ENCODE data around the gene MSLN.

MSLN gene

DNA sequence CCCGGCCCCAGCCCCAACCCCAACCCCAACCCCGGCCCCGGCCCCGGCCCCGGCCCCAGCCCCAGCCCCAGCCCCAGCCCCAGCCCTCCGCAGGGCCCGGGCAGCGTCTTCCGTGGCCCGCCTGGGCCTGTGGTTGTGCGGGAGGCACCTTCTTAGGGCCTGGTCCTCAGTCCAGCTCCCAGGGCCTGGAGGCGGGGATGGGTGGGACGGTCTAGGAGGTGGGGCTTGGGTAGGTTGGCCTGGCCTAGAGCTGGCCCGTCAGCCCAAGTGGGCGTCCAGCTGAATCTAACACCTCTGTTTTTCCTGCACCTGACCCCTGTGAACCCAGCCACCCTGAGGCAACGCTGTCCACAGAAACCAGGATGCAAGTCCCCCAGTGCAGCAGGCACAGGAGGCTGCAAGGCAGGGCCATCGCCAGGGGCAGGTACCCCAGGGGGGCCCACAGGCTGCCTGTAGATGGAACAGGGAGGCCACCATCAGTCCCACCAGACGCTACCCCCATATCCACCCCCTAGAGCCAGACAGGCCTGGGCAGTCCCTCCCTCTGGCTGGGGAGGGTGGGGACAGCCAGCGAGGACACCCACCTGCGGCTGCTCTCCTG is 8.8 kb downstream of the MSLN start:
- no peaks in the 10 kb centered on the region for H3K79me1 ChIP-seq (ENCODE audit: low read length)
- no peak overlapping the region for H3K4me3 ChIP-seq (ENCODE audit: low read depth, low read length)
- no peaks in the 10 kb centered on the region for H3K79me2 ChIP-seq (ENCODE audit: control insufficient read depth, insufficient read depth, low read length, poor library complexity)
- H3K14ac ChIP-seq (ENCODE audit: low read length), result no peak overlapping the region
- H2AK5ac ChIP-seq (ENCODE audit: low read length), result no peak overlapping the region
- H3K4ac ChIP-seq (ENCODE audit: low read depth, low read length), result no peak overlapping the region
- no peak overlapping the region for H3K18ac ChIP-seq (ENCODE audit: low read length)
- no peak overlapping the region for H2BK5ac ChIP-seq (ENCODE audit: low read depth, low read length, poor library complexity)
- no peak overlapping the region for H3K23ac ChIP-seq (ENCODE audit: low read length)
- no peaks in the 10 kb centered on the region for H3K36me3 ChIP-seq (ENCODE audit: control insufficient read depth in 1 of 2, insufficient read depth in 2 of 2, low read length in 2 of 2)
- peaks cover 4% of the 10 kb centered on the region for H3K9me3 ChIP-seq (ENCODE audit: insufficient read depth, low read depth, low read length)
- no peaks in the 10 kb centered on the region for H3K27me3 ChIP-seq (ENCODE audit: insufficient read depth, low read length)
- no peak overlapping the region for H3K4me2 ChIP-seq (ENCODE audit: low read length)
- H2AFZ ChIP-seq (ENCODE audit: insufficient read depth, low read length, poor library complexity), result no peak overlapping the region
- no peaks in the 10 kb centered on the region for H3K4me1 ChIP-seq (ENCODE audit: control insufficient read depth in 1 of 2, insufficient read depth in 2 of 2, low read length in 2 of 2)
- no peak overlapping the region for H3K27ac ChIP-seq (ENCODE audit: low read depth, low read length)
- DNase-seq, result no peak
- no peak overlapping the region for H3K9ac ChIP-seq (ENCODE audit: low read length)
- no peak overlapping the region for H2BK120ac ChIP-seq (ENCODE audit: insufficient read depth, low read length, poor library complexity)
- no peak overlapping the region for H4K8ac ChIP-seq (ENCODE audit: low read depth, low read length)
- H4K91ac ChIP-seq (ENCODE audit: low read depth, low read length), result no peak overlapping the region
- WGBS (ENCODE audit: extremely low coverage, insufficient coverage, insufficient read length), result no CpG with 5 or more reads among the region's 20 CpGs
- H2BK12ac ChIP-seq (ENCODE audit: low read length), result no peak overlapping the region
- no peak overlapping the region for H4K12ac ChIP-seq (ENCODE audit: low read depth, low read length)

- no peak overlapping the region for H3K4me3 ChIP-seq (ENCODE audit: low read depth, low read length)
- H4K91ac ChIP-seq (ENCODE audit: low read depth, low read length), result no peak overlapping the region
- H3K36me3 ChIP-seq (ENCODE audit: control insufficient read depth in 1 of 2, insufficient read depth in 2 of 2, low read length in 2 of 2), result no peaks in the 10 kb centered on the region
- H3K9ac ChIP-seq (ENCODE audit: low read length), result no peak overlapping the region
- no peaks in the 10 kb centered on the region for H3K27me3 ChIP-seq (ENCODE audit: insufficient read depth, low read length)
- no peak overlapping the region for H4K12ac ChIP-seq (ENCODE audit: low read depth, low read length)
- H3K79me2 ChIP-seq (ENCODE audit: control insufficient read depth, insufficient read depth, low read length, poor library complexity), result no peaks in the 10 kb centered on the region
- H3K4me1 ChIP-seq (ENCODE audit: control insufficient read depth in 1 of 2, insufficient read depth in 2 of 2, low read length in 2 of 2), result no peaks in the 10 kb centered on the region
- H3K23ac ChIP-seq (ENCODE audit: low read length), result no peak overlapping the region
- H3K18ac ChIP-seq (ENCODE audit: low read length), result no peak overlapping the region
- H2BK5ac ChIP-seq (ENCODE audit: low read depth, low read length, poor library complexity), result no peak overlapping the region
- no peaks in the 10 kb centered on the region for H3K79me1 ChIP-seq (ENCODE audit: low read length)
- H3K27ac ChIP-seq (ENCODE audit: low read depth, low read length), result no peak overlapping the region
- no CpG with 5 or more reads among the region's 19 CpGs for WGBS (ENCODE audit: extremely low coverage, insufficient coverage, insufficient read length)
- no peak overlapping the region for H3K4me2 ChIP-seq (ENCODE audit: low read length)
- no peak overlapping the region for H2BK120ac ChIP-seq (ENCODE audit: insufficient read depth, low read length, poor library complexity)
- no peak overlapping the region for H2AFZ ChIP-seq (ENCODE audit: insufficient read depth, low read length, poor library complexity)
- no peak overlapping the region for H2BK12ac ChIP-seq (ENCODE audit: low read length)
- H2AK5ac ChIP-seq (ENCODE audit: low read length), result no peak overlapping the region
- no peak for DNase-seq
- H3K9me3 ChIP-seq (ENCODE audit: insufficient read depth, low read depth, low read length), result peaks cover 2% of the 10 kb centered on the region
- no peak overlapping the region for H4K8ac ChIP-seq (ENCODE audit: low read depth, low read length)
- H3K4ac ChIP-seq (ENCODE audit: low read depth, low read length), result no peak overlapping the region
- H3K14ac ChIP-seq (ENCODE audit: low read length), result no peak overlapping the region
These were observed 9.4 kb downstream of the MSLN start for GRCh38 chr16:769934-770333.

DNA sequence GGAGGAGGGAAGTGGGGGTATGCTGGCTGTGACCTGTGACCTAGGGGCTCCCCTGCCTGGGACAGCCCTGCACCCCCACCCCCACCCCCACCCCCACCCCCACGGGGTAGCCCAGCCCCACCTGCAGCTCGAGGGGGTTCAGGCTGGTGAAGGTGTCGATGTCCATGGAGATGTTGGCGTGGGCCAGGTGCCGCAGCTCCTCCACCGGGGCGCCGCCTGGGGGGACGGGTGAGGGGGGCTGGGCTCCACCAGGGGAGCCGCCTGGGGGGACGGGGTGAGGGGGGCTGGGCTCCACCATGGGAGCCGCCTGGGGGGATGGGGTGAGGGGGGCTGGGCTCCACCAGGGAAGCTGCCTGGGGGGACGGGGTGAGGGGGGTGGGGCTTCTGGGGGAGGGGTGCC is 9.9 kb downstream of the MSLN start:
- Histone ChIP-seq H2AK5ac (ENCODE audit: low read length) (no peak overlapping the region), H3K23ac (ENCODE audit: low read length) (no peak overlapping the region), H4K8ac (ENCODE audit: low read depth, low read length) (no peak overlapping the region), H4K91ac (ENCODE audit: low read depth, low read length) (no peak overlapping the region), H3K27ac (ENCODE audit: low read depth, low read length) (no peak overlapping the region), H3K36me3 (ENCODE audit: control insufficient read depth in 1 of 2, insufficient read depth in 2 of 2, low read length in 2 of 2) (no peaks in the 10 kb centered on the region), H3K4me1 (ENCODE audit: control insufficient read depth in 1 of 2, insufficient read depth in 2 of 2, low read length in 2 of 2) (no peaks in the 10 kb centered on the region), H4K12ac (ENCODE audit: low read depth, low read length) (no peak overlapping the region), H3K18ac (ENCODE audit: low read length) (no peak overlapping the region), H3K14ac (ENCODE audit: low read length) (no peak overlapping the region), H2BK12ac (ENCODE audit: low read length) (no peak overlapping the region), H3K79me2 (ENCODE audit: control insufficient read depth, insufficient read depth, low read length, poor library complexity) (no peaks in the 10 kb centered on the region), H3K4ac (ENCODE audit: low read depth, low read length) (no peak overlapping the region), H2BK120ac (ENCODE audit: insufficient read depth, low read length, poor library complexity) (no peak overlapping the region), H3K9ac (ENCODE audit: low read length) (no peak overlapping the region), H2AFZ (ENCODE audit: insufficient read depth, low read length, poor library complexity) (no peak overlapping the region), H3K9me3 (ENCODE audit: insufficient read depth, low read depth, low read length) (peaks cover 2% of the 10 kb centered on the region), H3K79me1 (ENCODE audit: low read length) (no peaks in the 10 kb centered on the region), H3K4me3 (ENCODE audit: low read depth, low read length) (no peak overlapping the region), H3K27me3 (ENCODE audit: insufficient read depth, low read length) (no peaks in the 10 kb centered on the region), H2BK5ac (ENCODE audit: low read depth, low read length, poor library complexity) (no peak overlapping the region), H3K4me2 (ENCODE audit: low read length) (no peak overlapping the region)
- WGBS (ENCODE audit: extremely low coverage, insufficient coverage, insufficient read length), result no CpG with 5 or more reads among the region's 13 CpGs
- no peak for DNase-seq

GRCh38 chr16:772959-773358 is 12.4 kb downstream of the MSLN start:
- Histone ChIP-seq H3K27ac (ENCODE audit: low read depth, low read length) (no peak overlapping the region), H2BK12ac (ENCODE audit: low read length) (no peak overlapping the region), H2BK5ac (ENCODE audit: low read depth, low read length, poor library complexity) (no peak overlapping the region), H4K8ac (ENCODE audit: low read depth, low read length) (no peak overlapping the region), H3K23ac (ENCODE audit: low read length) (no peak overlapping the region), H3K79me1 (ENCODE audit: low read length) (no peaks in the 10 kb centered on the region), H2AFZ (ENCODE audit: insufficient read depth, low read length, poor library complexity) (no peak overlapping the region), H3K9ac (ENCODE audit: low read length) (no peak overlapping the region), H3K36me3 (ENCODE audit: control insufficient read depth in 1 of 2, insufficient read depth in 2 of 2, low read length in 2 of 2) (no peaks in the 10 kb centered on the region), H2BK120ac (ENCODE audit: insufficient read depth, low read length, poor library complexity) (no peak overlapping the region), H3K9me3 (ENCODE audit: insufficient read depth, low read depth, low read length) (no peaks in the 10 kb centered on the region), H3K18ac (ENCODE audit: low read length) (no peak overlapping the region), H4K91ac (ENCODE audit: low read depth, low read length) (no peak overlapping the region), H3K14ac (ENCODE audit: low read length) (no peak overlapping the region), H4K12ac (ENCODE audit: low read depth, low read length) (no peak overlapping the region), H3K4me1 (ENCODE audit: control insufficient read depth in 1 of 2, insufficient read depth in 2 of 2, low read length in 2 of 2) (peaks cover 1 to 2% of the 10 kb centered on the region in 2 experiments), H3K4me3 (ENCODE audit: low read depth, low read length) (no peak overlapping the region), H3K4me2 (ENCODE audit: low read length) (no peak overlapping the region), H3K79me2 (ENCODE audit: control insufficient read depth, insufficient read depth, low read length, poor library complexity) (no peaks in the 10 kb centered on the region), H2AK5ac (ENCODE audit: low read length) (no peak overlapping the region), H3K4ac (ENCODE audit: low read depth, low read length) (no peak overlapping the region), H3K27me3 (ENCODE audit: insufficient read depth, low read length) (no peaks in the 10 kb centered on the region)
- DNase-seq, result no peak
- no CpG with 5 or more reads among the region's 18 CpGs for WGBS (ENCODE audit: extremely low coverage, insufficient coverage, insufficient read length)

Measured in trophoblast cell (in vitro differentiated cells and primary cell).